Measurements from ENCODE around the gene CNTROB. TPM values are rescaled to one million over a fixed set of nuclear protein-coding genes. Genes with fewer than 3 reads are reported as not detected.

CNTROB gene
- total and polyA plus RNA-seq, 2 donors (not counting 1 experiment from before 2014, with no cell fraction given): 23.1 to 34.8 TPM

- Histone ChIP-seq H3K36me3 (replicated peaks in 1 of 2; ENCODE audit: control extremely low read depth in 1 of 2, control insufficient read depth in 1 of 2, extremely low read depth in 1 of 2, insufficient read depth in 2 of 2, low read length in 1 of 2) (no peaks in the 10 kb centered on the region), H3K9me3 (ENCODE audit: control extremely low read depth in 1 of 3, control insufficient read depth in 2 of 3, insufficient read depth in 1 of 3, low read length in 2 of 3) (no peaks in the 10 kb centered on the region), H3K27ac (ENCODE audit: low read length in 2 of 2) (peak overlapping the region; percentile 27 to 49), H3K27me3 (replicated peaks in 1 of 4; ENCODE audit: control extremely low read depth in 1 of 4, control insufficient read depth in 3 of 4, insufficient read depth in 4 of 4, low read length in 3 of 4) (peaks cover 0 to 6% (median 0%) of the 10 kb centered on the region in 4 experiments), H2AFZ (ENCODE audit: insufficient read depth, low read depth, low read length, poor library complexity, severe bottlenecking) (peak overlapping the region; percentile 92), H3K4me3 (ENCODE audit: control extremely low read depth in 1 of 5, extremely low read depth in 1 of 5, insufficient read depth in 1 of 5, low read depth in 2 of 5, low read length in 4 of 5) (peak overlapping the region in 4 of 5 experiments; percentile 65 to 70 (median 68)), H3K4me1 (ENCODE audit: control insufficient read depth in 2 of 2, insufficient read depth in 2 of 2, low read length in 2 of 2) (peaks cover 8 to 19% of the 10 kb centered on the region in 2 donors), H3K9ac (ENCODE audit: low read length) (peak overlapping the region; percentile 68), H4K20me1 (ENCODE audit: control insufficient read depth, insufficient read depth, low read length, poor library complexity, severe bottlenecking) (no peaks in the 10 kb centered on the region), H3K79me2 (ENCODE audit: control insufficient read depth, insufficient read depth, low read length) (no peaks in the 10 kb centered on the region), H3K4me2 (replicated peaks; ENCODE audit: low read depth, low read length, poor library complexity, severe bottlenecking) (peak overlapping the region; percentile 89)
- ChIA-PET POLR2A (interaction anchor here (0.5 to 1.5 kb wide), 6 partner anchors 12 to 180 kb away, joined by 3 to 7 read pairs (median 4); partner anchors contain the start of gene GUCY2D), CTCF (interaction anchor here (0.7 to 9.8 kb wide), 56 partner anchors 8 to 558 kb away, joined by 3 to 284 read pairs (median 5); partner anchors contain the start of genes CNTROB, GUCY2D, KCNAB3 and KDM6B)
- H3K27ac Mint-ChIP-seq: peak overlapping the region; percentile 86
- peaks cover 8% of the 10 kb centered on the region for H3K27me3 Mint-ChIP-seq
- peaks cover 23% of the 10 kb centered on the region for H3K4me1 Mint-ChIP-seq
- peak; percentile 93 for DNase-seq
- no peak for TF ChIP-seq EZH2 (IDR thresholded peaks at IDR 0.05; ENCODE audit: borderline replicate concordance, insufficient read depth, low read depth, low read length, poor library complexity, severe bottlenecking)
- TF ChIP-seq CTCF (IDR thresholded peaks at IDR 0.05): peak; percentile 99
- H3K4me3 Mint-ChIP-seq: peak overlapping the region; percentile 80
- H3K9me3 Mint-ChIP-seq (ENCODE audit: insufficient read depth): no peaks in the 10 kb centered on the region
- 2% methylated on average over 55 of the region's 59 CpGs for WGBS (ENCODE audit: insufficient coverage)
- peak; percentile 94 for ATAC-seq (ENCODE audit: low read depth)
- intact Hi-C loops (cut with micrococcal nuclease): loop anchor here (1.0 kb wide), 5 partner anchors 67 to 247 kb away; no protein-coding TSS in a partner anchor
These were observed 58.0 kb downstream of the CNTROB start for GRCh38 chr17:7989781-7990655.
